Neural cell (in vitro differentiated cells): ENCODE results near the gene SAP130.

Experiments used
- CTCF ChIP-seq: fragments of 450-650 bp; IDR thresholded peaks from 2 replicates; pipeline ENCODE4 v1.5.1; 2014; ENCODE audit warnings: antibody characterized with exemption, mild to moderate bottlenecking, moderate library complexity; ENCODE audit not compliant: poor library complexity, severe bottlenecking
- RAD21 ChIP-seq: fragments of 450-650 bp; conservative IDR thresholded peaks from 2 replicates; pipeline ENCODE4 v1.6.1; 2014; ENCODE audit warnings: antibody characterized with exemption, mild to moderate bottlenecking, moderate library complexity
- SMC3 ChIP-seq: fragments of 450-650 bp; conservative IDR thresholded peaks from 2 replicates; pipeline ENCODE4 v1.6.1; 2014; ENCODE audit warnings: antibody characterized with exemption, mild to moderate bottlenecking, moderate library complexity; ENCODE audit not compliant: poor library complexity

GRCh38 chr2:127985735-127986134 is 42.1 kb downstream of the SAP130 start:
- no peak for TF ChIP-seq CTCF
- no peak for TF ChIP-seq RAD21
- no peak for TF ChIP-seq SMC3
